ENCODE measurements around the gene PRRG4.

GRCh38 chr11:32831221-32831620 lies 1.5 kb downstream of the PRRG4 start:
- TF ChIP-seq CTCF (IDR thresholded peaks at IDR 0.05) (no peak), MXD4 (CRISPR knock-in tag; IDR thresholded peaks at IDR 0.05; ENCODE audit: borderline replicate concordance) (no peak), NFYB (CRISPR knock-in tag; conservative IDR thresholded peaks at IDR 0.05; ENCODE audit: low read depth) (no peak), SMAD3 (CRISPR knock-in tag; IDR thresholded peaks at IDR 0.05; ENCODE audit: borderline replicate concordance) (no peak), ATF6 (CRISPR knock-in tag; IDR thresholded peaks at IDR 0.05) (no peak), TP53 (CRISPR knock-in tag; IDR thresholded peaks at IDR 0.05) (no peak), NR3C1 (CRISPR knock-in tag; conservative IDR thresholded peaks at IDR 0.05; ENCODE audit: low read depth) (no peak), IRF1 (CRISPR knock-in tag; IDR thresholded peaks at IDR 0.05) (no peak), CDX4 (CRISPR knock-in tag; IDR thresholded peaks at IDR 0.05; ENCODE audit: borderline replicate concordance) (no peak), ARID4B (CRISPR knock-in tag; IDR thresholded peaks at IDR 0.05; ENCODE audit: borderline replicate concordance) (no peak), MLX (CRISPR knock-in tag; IDR thresholded peaks at IDR 0.05) (no peak), ETV6 (CRISPR knock-in tag; IDR thresholded peaks at IDR 0.05) (no peak)
